Measurements from ENCODE around the gene TLX3.
"Not testable (repeated sequence)": the region's sequence is repeated elsewhere in the genome, so short reads cannot be mapped to it uniquely, and the experiment has no call there.

TLX3 gene

GRCh38 chr5:171330021-171330420, 21.0 kb downstream of the TLX3 start:
- no peak for DNase-seq

GRCh38 chr5:171335616-171336015, 26.6 kb downstream of the TLX3 start:
- no peak for DNase-seq

DNA sequence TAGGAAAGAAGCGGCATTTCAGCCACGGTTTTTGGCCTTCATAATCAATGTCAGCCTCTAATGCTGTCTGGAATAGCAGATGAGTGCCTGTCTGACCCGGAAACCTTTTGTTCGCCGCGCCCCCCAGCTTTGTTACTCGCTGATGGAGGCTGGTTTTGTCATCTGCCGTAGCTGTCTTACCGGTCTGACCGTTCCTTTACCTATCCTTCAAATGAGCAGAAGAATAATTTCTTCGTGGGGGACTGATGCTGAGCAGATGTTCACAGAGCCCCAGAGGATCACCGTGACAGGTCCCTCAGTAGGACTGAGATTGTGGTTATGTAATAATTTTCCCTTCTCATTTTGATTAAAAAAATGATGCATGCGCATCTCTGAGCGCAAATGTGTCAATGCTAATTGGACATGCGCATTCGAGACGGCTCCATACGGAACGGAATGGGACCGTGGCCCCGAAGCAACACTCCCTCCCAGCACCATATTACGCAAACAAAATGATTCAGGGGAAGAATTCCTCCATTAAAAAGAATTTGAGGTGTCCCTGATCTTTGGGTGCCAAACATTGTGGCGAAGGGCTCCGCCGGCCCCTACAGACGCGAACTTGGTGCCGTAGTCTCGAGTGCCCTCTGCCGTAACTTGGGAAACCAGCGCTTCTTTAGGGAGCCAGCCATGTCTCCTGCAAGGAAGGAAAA, 27.6 kb downstream of the TLX3 start:
- DNase-seq: no peak

- DNase-seq: no peak
Measured at GRCh38 chr5:171337210-171337569, 28.1 kb downstream of the TLX3 start.

GRCh38 chr5:171340042-171340441, 31.0 kb downstream of the TLX3 start:
- no peak for DNase-seq

GRCh38 chr5:171340491-171340890, 31.4 kb downstream of the TLX3 start:
- no peak for DNase-seq

DNA sequence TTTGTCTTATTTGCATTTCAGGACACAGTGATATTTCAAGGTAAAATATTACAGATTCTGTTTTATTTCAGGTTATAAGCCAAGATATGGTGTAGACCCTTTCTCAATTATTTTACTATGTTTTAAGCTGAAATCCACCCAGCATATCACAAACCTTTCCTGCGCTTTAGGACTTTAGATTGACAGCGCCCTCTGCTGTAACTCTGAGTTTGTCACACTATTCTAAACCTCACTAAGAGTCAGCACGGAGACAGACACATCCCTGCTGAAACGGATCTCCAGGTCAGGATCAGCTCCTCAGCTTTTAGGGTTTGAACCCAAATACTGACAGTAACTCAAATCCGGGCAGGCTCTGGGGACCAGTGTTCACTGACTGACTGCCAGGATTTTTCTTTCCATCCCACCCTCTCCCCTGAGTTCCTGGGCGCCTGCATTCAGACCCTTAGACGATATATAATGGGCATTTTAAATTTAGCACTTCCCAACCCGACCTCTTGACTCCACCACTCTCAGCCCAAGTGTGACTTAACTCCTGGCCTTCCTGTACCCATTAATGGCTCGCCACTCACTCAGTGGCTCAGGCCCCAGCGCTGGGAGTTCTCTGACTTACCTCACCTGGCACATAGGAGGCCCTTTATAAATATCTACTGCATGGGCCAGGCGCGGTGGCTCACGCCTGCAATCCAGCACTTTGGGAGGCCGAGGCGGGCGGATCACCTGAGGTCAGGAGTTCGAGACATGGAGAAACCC, 33.5 kb downstream of the TLX3 start:
- DNase-seq: peak; percentile 6

- no peak for DNase-seq
Measured at GRCh38 chr5:171344936-171345608, 36.0 kb downstream of the TLX3 start.

GRCh38 chr5:171351536-171352073, 42.6 kb downstream of the TLX3 start:
- DNase-seq: no peak

DNA sequence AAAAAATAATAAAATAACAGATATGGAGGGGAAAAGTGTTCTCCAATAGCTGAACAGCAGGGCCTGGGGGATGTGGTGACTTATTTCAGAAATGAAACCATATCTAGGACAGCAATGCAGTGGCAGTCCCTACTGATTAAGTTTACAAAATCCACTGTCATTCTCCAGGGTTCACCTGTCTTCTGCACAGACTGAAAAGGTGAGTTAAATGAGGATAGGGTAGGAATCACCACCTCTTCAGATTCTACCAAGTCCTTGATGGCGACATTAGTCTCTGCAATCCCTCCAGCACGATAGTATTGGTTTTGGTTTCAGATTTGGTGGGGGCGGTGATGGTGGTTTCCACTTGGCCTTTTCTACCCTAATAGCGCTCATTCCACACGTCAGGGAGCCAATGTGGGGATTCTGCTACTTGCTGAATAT, 46.3 kb downstream of the TLX3 start:
- no peak for DNase-seq

GRCh38 chr5:171357843-171358242, 48.8 kb downstream of the TLX3 start:
- no peak for DNase-seq

GRCh38 chr5:171361151-171361550, 52.1 kb downstream of the TLX3 start:
- not testable (repeated sequence) for DNase-seq

Measured in stimulated activated CD4-positive, alpha-beta T cell treated with anti-CD3 and anti-CD28 coated beads, Interleukin-12 subunit alpha, Interleukin-12 subunit beta, amount 100 ng/mL, for 4 hours (primary cell).